HG02798 (cell line): ENCODE results near the gene CAD.

Experiments used
- ATAC-seq: cut with Tn5 transposase; IDR thresholded peaks from one replicate; pipeline ENCODE4 v1.9.1; 2021; ENCODE audit warnings: mild to moderate bottlenecking; ENCODE audit not compliant: unreplicated experiment, poor library complexity

The CAD gene

DNA sequence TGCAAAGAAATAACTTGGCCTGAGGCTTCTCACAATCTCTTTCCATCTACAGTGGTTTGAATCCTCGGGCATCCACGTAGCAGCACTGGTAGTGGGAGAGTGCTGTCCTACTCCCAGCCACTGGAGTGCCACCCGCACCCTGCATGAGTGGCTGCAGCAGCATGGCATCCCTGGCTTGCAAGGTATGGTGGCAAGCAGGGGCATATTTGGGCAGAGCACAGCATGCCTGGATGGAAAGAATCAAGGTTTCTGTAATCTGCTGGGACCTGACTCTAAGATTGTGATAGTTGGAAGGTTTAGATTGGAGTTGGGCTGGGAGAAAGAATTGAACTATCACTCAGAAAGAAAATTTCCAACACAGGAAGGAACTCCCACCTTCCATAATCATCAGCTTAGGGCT, 4.0 kb downstream of the CAD start:
- no peak for ATAC-seq

DNA sequence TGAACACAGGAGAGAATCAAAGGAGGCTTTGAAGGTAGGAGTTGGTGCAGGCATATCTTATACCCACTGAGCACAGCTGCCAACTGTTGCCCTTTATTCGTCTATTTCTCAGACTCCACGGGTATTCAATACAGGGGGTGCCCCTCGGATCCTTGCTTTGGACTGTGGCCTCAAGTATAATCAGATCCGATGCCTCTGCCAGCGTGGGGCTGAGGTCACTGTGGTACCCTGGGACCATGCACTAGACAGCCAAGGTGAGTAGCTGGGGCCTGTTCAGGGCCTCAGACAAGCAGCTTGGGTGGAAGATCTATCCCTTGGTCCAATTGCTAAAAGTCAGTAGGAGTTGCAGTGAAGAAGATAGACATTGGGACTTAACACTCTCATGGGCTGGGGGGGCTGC, 5.2 kb downstream of the CAD start:
- ATAC-seq: no peak

DNA sequence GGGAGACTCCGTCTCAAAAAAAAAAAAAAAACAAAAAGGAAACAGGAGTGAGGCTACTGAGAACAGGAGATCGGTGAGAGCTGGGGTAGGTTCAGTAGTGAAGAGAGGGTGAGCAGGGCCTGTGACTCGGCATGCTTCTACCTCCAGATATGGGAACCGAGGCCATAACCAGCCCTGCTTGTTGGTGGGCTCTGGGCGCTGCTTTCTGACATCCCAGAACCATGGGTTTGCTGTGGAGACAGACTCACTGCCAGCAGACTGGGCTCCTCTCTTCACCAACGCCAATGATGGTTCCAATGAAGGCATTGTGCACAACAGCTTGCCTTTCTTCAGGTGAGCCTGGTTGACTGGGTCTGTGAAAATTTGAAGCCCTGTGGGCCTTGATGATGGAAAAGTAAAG, 6.2 kb downstream of the CAD start:
- ATAC-seq: no peak

DNA sequence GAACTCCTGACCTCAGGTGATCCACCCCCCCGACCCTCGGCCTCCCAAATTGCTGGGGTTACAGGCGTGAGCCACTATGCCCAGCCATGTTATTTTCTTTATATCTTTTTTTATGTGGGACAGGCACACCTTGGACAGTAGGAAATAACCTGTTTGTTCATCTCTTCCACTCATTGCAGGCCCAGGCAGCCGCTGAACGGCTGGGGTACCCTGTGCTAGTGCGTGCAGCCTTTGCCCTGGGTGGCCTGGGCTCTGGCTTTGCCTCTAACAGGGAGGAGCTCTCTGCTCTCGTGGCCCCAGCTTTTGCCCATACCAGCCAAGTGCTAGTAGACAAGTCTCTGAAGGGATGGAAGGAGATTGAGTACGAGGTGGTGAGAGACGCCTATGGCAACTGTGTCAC, 8.4 kb downstream of the CAD start:
- ATAC-seq: no peak

DNA sequence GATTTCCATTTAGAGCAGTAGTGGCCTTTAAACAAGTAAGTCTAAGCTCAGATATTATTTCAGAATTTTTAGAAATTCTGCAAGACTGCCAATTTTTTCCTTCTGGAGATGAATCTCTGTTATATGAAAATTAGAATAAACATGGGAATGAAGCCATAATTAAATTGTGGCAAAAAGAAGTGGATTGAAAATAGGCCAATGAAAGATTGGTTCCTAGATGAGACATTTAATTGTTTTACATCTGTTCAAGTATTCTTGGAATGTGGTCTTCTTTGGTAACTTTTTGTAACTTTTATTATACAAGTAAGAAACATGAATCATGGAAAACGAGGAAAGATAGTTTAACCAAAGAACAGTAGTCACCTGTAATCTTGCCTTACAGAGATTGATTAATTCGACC, 10.3 kb downstream of the CAD start:
- no peak for ATAC-seq

DNA sequence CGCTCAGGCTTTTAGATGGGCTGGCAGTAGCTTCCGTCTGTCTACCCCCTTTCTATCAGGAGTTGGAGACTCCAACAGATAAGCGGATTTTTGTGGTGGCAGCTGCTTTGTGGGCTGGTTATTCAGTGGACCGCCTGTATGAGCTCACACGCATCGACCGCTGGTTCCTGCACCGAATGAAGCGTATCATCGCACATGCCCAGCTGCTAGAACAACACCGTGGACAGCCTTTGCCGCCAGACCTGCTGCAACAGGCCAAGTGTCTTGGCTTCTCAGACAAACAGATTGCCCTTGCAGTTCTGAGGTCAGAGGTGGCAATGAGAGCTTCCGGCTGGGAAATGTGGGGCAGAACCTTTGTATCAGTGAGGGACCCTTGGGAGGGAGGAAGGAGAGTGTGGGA, 14.8 kb downstream of the CAD start:
- no peak for ATAC-seq

DNA sequence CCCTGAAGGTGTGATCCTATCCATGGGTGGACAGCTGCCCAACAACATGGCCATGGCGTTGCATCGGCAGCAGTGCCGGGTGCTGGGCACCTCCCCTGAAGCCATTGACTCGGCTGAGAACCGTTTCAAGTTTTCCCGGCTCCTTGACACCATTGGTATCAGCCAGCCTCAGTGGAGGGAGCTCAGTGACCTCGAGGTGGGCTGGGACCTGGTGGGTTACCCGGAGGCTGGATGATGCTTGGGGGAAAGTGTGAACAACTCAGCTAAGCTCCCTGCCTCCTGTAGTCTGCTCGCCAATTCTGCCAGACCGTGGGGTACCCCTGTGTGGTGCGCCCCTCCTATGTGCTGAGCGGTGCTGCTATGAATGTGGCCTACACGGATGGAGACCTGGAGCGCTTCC, 16.2 kb downstream of the CAD start:
- ATAC-seq: no peak

DNA sequence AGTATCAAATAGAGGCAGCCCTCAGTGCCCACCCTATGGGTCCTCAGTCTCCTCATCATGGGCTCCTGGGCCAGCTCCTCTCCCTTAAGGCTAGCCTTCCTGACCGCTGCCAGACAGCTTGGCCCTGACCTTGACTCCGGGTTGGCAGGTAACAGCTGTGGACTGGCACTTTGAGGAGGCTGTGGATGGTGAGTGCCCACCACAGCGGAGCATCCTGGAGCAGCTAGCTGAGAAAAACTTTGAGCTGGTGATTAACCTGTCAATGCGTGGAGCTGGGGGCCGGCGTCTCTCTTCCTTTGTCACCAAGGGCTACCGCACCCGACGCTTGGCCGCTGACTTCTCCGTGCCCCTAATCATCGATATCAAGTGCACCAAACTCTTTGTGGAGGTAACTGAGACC, 19.0 kb downstream of the CAD start:
- ATAC-seq: no peak

DNA sequence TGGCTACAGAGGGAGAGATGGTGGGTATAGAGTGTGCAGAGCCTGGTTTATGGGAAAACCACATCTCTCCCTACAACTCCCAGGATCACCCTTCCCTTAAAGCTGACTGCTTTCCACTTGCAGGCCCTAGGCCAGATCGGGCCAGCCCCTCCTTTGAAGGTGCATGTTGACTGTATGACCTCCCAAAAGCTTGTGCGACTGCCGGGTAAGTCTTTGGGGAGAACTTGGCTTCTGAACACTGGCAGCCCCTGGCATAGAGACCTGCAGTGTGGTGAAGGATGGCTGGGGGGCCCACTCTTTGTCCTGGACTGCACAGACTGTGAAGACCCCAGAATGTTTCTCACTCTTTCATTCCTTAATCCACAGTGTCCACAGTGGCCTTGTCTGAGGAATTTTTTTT, 19.5 kb downstream of the CAD start:
- no peak for ATAC-seq

DNA sequence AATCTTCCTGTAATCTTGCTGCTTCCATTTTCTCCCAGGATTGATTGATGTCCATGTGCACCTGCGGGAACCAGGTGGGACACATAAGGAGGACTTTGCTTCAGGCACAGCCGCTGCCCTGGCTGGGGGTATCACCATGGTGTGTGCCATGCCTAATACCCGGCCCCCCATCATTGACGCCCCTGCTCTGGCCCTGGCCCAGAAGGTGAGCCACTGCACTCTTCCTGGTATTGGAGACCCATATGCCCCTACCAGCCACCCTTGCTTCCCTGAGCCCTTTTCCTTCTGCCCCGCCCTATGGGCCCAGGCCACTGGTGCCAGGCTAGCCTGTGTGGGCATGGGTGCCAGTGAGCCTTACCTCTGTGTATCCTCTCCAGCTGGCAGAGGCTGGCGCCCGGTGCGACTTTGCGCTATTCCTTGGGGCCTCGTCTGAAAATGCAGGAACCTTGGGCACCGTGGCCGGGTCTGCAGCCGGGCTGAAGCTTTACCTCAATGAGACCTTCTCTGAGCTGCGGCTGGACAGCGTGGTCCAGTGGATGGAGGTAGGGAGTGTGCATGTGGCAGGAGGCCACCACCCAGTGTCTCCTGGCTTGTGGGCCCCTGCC, 20.3 kb downstream of the CAD start:
- ATAC-seq: no peak

DNA sequence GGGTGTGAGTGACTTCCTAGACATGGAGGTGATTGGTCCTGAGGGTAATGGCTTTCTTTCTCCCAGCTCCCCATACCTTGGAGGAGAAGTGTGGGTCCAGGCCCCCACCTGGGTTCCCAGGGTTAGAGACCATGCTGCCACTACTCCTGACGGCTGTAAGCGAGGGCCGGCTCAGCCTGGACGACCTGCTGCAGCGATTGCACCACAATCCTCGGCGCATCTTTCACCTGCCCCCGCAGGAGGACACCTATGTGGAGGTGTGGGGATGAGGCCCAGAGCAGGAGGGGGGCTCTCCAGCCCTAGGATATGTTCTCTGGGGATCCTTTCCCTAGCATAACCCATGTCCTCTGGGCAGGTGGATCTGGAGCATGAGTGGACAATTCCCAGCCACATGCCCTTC, 21.8 kb downstream of the CAD start:
- ATAC-seq: no peak

DNA sequence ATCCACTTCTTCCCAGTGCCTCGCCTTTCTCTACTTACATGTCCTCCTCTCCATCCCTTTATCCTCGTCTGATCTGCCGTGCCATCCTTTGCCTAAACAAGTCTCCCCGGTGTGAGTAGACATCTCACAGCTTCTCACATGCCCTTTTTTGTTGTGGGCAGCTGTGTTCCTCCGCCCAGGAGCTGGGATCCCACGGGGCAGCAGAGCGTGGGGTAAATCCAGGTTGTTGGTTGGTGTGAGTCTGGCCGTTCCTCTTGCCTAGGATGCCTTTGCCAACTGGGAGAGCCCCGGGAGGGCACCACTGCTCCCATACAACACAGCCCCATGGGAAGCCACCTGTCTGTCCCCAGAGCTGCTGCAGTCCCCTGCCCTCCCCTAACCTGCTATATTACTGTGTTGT, 23.2 kb downstream of the CAD start:
- no peak for ATAC-seq

DNA sequence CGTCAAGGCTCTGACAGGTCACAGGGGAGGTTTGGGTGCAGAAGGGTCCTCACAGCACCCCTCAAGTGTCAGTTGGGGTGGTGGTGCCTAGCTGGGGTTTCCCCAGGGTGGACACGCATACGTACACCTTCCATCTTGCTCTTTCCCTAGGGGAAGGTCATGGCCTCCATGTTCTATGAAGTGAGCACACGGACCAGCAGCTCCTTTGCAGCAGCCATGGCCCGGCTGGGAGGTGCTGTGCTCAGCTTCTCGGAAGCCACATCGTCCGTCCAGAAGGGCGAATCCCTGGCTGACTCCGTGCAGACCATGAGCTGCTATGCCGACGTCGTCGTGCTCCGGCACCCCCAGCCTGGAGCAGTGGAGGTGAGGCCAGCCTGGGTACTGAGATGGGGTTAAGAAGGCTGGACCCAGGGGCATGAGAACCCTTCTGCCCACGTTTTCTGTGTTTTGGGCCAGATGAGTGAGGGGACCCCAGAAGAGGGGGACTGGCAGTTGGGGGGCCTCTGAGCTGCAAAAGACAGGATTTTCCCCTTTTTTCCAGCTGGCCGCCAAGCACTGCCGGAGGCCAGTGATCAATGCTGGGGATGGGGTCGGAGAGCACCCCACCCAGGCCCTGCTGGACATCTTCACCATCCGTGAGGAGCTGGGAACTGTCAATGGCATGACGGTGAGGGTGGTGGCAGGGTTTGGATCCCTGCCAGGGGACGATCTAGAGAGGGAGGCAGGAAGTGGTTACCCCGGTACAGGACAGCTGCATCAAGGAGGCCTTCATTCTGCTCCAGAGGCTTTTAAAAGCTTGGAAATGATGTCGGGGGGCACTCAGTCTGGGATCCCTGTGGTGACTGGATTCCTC, 24.8 kb downstream of the CAD start:
- ATAC-seq: no peak

DNA sequence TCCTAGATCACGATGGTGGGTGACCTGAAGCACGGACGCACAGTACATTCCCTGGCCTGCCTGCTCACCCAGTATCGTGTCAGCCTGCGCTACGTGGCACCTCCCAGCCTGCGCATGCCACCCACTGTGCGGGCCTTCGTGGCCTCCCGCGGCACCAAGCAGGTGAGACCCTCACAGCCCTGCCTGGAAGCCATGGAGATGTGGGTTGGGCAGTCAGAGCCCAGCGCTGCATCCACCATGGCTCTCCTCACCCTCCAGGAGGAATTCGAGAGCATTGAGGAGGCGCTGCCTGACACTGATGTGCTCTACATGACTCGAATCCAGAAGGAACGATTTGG, 25.4 kb downstream of the CAD start:
- ATAC-seq: no peak

DNA sequence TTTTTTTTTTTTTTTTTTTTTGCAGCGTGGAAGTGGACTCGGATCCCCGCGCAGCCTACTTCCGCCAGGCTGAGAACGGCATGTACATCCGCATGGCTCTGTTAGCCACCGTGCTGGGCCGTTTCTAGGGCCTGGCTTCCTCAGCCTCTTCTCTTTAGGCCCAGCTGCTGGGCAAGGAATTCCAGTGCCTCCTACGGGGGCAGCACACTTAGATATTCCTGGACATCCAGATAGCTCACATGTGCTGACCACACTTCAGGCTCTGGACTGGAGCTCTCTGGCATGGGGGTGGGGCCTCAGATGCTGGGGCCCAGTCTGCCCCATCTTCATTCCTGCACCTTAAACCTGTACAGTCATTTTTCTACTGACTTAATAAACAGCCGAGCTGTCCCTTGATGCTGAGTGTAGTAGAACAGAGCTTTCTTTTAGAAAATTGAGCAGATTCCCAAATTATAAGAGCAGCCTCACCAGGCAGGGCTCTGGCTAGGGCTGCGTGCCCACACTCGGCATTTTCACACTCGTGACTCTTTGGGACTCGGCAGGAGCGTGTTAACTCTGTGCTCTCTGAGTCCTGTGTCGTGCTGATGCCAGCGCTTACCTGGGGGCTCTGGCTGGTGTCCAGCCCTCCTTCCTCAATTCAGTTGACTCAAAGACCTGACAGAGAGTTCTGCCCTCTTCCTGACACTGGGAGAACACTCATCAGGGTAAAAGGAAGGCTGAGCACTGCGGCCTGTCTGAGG, 26.4 kb downstream of the CAD start:
- no peak for ATAC-seq

DNA sequence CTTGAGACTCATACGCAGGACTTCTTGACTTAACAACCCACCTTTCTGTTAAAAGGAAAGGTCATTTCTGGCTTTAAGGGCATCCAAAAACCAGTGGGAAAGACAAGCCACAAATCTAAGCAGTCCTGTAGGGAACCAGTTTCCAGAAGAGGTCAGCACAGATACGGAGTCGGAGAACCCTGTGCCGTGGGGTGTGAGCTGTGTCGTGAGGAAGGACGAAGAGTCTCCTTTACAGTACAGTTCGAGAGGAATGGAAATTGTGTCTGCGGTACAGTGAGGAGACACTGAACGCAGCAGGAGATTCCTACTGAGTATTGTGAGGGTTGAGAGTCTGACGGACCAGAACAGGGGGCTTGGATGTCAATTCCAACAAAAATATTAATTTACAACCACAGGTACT, 27.9 kb downstream of the CAD start:
- no peak for ATAC-seq

DNA sequence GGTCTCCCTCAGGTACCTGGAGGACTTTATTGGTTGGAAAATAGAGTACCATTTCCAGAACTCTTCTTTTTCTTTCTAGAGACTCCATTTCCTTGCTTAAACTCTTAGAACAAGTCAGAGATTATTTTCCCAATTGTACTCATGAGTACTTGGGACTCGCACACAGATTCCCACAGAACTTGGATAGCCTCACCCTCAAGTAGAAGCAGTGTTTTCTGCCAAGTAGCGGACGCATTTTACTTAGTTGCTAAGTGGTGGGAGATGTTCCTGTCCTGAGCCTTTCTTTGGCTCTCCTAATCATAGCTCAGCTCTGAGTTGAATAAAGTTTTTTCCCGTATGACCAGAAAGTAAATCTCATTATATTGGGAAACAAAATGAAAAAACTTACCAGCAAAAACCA, 28.5 kb downstream of the CAD start:
- no peak for ATAC-seq

DNA sequence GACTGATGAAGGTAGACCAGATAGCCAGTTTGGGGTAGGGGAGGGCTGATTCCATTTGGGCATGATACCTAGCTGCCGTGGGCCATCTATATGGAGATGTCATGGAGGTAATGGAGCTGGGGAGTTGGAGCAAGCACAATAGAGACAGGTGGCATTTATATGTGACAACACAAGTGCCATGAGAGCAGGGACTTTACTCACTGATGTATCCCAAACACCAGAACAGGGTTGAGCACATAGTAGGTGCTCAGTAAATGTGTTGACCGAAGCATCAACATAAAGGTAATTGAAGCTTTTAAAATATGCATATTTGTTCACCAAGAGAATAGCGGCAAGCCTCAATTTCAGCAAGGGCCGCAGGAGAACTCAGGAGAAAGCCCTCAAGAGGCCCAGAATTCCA, 30.7 kb downstream of the CAD start:
- no peak for ATAC-seq

DNA sequence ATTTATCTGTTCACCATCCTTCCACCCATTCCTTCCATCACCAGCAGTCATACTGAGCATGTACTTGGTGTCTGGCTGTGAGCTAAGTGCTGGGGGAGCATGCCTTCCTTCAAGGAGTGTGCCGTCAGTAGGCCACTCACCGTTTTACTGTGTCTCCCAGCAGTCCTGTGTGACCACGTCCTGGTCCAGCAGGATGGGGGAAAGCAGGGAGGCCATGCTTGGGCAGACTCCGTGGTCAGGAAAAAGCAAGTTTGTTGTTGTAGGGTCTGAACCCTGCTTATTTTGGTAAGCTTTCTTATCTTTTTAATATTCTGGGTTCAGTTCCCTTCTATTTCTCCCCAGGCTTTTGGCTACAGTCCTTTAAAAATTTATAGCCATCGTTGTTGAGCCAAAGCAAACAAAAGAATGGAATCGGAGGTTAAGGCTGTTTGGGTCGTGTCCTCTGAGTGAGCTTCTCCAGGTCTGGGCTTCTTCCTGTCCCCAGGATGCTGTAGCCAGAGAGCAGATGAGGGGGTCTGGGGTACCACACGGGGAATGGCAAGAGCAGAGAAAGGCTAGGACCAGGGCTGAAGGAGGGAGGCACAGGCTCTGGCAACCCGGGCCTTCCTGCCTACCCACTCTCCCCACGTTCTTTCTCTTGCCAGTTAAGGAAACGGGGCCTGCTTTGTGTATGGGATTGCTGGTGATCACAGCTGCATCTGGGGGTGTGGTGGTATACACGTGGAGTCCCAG, 32.2 kb downstream of the CAD start:
- ATAC-seq: no peak

DNA sequence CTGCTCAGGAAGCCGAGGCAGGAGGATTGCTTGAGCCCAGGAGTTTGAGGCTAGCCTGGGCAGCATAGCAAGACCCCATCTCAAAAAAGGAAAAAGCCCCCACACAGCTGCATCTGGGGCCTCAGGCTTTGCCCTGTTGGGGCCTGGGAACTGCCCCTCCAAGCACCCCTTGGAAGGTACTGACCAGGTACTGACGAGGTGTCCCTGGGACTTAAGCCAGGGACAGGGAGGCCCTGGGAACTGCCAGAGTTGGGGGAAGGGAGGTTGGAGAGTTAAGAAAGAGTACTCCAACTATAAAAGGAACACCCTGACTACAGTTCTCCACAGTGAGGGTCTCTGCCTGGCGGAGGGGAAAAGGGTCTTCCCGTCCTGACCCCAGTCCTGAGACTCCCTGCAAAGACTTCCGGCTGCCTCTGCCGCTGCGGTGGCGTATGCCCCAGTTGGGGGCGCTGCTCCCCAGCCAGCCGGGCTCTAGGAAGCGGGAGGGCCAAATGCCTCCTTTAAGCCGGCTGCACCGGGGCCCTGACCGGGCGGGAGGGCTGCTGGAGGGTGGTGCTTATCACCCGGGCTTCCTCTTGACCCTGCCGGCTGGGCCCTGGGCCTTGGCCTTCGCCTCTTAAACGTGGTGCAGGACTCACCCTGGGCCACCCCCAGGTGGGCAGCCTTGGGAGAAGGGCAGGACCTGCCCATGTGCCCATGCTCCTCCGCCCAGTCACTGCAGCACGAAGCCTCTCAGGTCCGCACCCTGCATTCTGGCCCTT, 32.9 kb downstream of the CAD start:
- ATAC-seq: no peak
